AG04450 (cell line): ENCODE measurements around the gene GTPBP3. TPM values are rescaled to one million over a fixed set of nuclear protein-coding genes. Genes with fewer than 3 reads are reported as not detected.
A peak's percentile ranks its signal among the peaks of the same experiment; 100 is the strongest.

Source experiments
- CTCF ChIA-PET: fragments of 300-600, 350-600 bp; formaldehyde crosslinking; extraction: SDS; loops from one replicate; lab custom pipeline; 2022; ENCODE audit warnings: antibody characterized with exemption, inconsistent platforms; lab: Charles Lee
- POLR2A ChIA-PET: fragments of 350-600 bp; formaldehyde crosslinking; extraction: SDS; loops from one replicate; lab custom pipeline; 2021; ENCODE audit warnings: antibody characterized with exemption, inconsistent platforms; lab: Yijun Ruan, JAX
- DNase-seq: peaks from one replicate; pipeline ENCODE4 v3.0.0-alpha.2; 2011; ENCODE audit warnings: low read depth, low spot score
- H3K27ac ChIP-seq: one replicate; pipeline ENCODE4 v1.5.1; 2012; ENCODE audit warnings: low read depth, low read length, control low read depth
- H3K27me3 ChIP-seq: one replicate; pipeline ENCODE4 v1.6.0; 2012; ENCODE audit warnings: low read length; ENCODE audit not compliant: control insufficient read depth, insufficient read depth
- H3K4me3 ChIP-seq: 2 replicates; pipeline ENCODE4 v1.5.1; 2011; ENCODE audit warnings: mild to moderate bottlenecking, low read depth, low read length, control low read depth
- H3K9me3 ChIP-seq: 2 replicates; pipeline ENCODE4 v1.5.1; 2012; ENCODE audit warnings: low read length; ENCODE audit not compliant: control insufficient read depth, insufficient read depth
- polyA minus RNA-seq: library from RNA; depleted of rRNA, polyadenylated mRNA; stranded (reverse); fragments of >200 nt; gene quantifications from 2 replicates; pipeline ENCODE4 v1.2.3, GENCODE V29; 2011; rRNA and poly(A)+ RNA removed
- polyA plus RNA-seq: library from polyadenylated mRNA; depleted of rRNA; stranded (reverse); fragments of >200 nt; gene quantifications from 2 replicates; pipeline ENCODE4 v1.2.3, GENCODE V29; 2011; rRNA removed
- TF ChIP-seq, protein P1 (sequence below): IDR thresholded peaks from 2 replicates; pipeline ENCODE4 v1.5.1; 2011; ENCODE audit warnings: low read depth, low read length, control low read depth, inconsistent platforms

The GTPBP3 gene, protein sequence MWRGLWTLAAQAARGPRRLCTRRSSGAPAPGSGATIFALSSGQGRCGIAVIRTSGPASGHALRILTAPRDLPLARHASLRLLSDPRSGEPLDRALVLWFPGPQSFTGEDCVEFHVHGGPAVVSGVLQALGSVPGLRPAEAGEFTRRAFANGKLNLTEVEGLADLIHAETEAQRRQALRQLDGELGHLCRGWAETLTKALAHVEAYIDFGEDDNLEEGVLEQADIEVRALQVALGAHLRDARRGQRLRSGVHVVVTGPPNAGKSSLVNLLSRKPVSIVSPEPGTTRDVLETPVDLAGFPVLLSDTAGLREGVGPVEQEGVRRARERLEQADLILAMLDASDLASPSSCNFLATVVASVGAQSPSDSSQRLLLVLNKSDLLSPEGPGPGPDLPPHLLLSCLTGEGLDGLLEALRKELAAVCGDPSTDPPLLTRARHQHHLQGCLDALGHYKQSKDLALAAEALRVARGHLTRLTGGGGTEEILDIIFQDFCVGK
- polyA plus RNA-seq: 4.7 TPM in 2 replicates
- 2.5 and 3.6 TPM in 2 replicates for polyA minus RNA-seq

DNA sequence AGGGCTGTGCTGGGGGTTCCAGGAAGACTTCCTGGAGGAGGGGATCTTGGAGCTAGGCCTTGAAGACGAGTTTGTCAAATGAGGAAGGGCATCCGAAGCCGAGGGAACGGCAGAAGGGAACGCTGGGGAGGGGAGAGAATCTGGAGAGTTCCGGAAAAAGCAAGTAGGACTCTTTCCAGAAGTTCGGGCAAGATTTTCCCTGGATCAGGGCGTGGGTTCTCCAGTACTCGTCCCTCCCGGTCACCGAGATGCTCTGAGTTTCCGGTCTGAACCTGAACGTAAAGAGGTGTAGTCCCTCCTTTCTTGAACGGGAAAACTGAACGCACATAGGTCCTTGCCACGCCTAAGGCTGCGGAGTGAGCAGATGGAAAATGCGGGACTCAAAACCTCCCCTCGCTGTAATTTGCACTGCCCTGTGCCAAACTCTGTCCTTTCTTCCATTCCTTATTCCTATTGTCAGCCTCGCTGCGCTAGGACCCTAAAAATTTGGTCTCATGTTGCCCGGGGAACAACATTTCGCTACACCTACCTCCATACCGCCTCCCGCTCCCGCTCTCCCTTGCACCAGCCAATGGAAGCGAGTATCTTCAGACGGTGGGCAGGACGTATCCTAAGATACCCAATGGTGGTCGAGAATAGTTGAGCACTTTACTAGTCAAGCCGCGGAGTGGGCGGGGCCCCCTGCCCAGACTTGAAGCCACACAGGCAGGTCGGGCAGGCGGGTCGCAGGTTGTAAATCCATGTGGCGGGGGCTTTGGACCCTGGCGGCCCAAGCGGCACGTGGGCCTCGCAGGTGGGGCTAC, at the start of gene GTPBP3:
Gene GTPBP3, plus strand, starts transcription at position 682 of the 803 bp plus-strand sequence. Its CDS starts 59 bp downstream, at position 741.
- peak within 1 kb of the TSS; percentile 93 for H3K4me3 ChIP-seq
- H3K27ac ChIP-seq: peak within 1 kb of the TSS; percentile 89
- peak; percentile 92 for DNase-seq
- H3K27me3 ChIP-seq: no peaks in the 10 kb centered on the region
- CTCF ChIA-PET: no interaction called here
- POLR2A ChIA-PET: interaction anchor here (0.7 kb wide), 1 partner anchor 19 kb away, joined by 3 read pairs; no protein-coding TSS in a partner anchor
- TF ChIP-seq, protein P1, sequence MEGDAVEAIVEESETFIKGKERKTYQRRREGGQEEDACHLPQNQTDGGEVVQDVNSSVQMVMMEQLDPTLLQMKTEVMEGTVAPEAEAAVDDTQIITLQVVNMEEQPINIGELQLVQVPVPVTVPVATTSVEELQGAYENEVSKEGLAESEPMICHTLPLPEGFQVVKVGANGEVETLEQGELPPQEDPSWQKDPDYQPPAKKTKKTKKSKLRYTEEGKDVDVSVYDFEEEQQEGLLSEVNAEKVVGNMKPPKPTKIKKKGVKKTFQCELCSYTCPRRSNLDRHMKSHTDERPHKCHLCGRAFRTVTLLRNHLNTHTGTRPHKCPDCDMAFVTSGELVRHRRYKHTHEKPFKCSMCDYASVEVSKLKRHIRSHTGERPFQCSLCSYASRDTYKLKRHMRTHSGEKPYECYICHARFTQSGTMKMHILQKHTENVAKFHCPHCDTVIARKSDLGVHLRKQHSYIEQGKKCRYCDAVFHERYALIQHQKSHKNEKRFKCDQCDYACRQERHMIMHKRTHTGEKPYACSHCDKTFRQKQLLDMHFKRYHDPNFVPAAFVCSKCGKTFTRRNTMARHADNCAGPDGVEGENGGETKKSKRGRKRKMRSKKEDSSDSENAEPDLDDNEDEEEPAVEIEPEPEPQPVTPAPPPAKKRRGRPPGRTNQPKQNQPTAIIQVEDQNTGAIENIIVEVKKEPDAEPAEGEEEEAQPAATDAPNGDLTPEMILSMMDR: no peak
- H3K9me3 ChIP-seq: peaks cover 8% of the 10 kb centered on the region; the same call in 1 of the 2 replicates

GRCh38 chr19:17289489-17289888, 47.9 kb upstream of the GTPBP3 start:
- DNase-seq: peak; percentile 76
- ChIA-PET CTCF (interaction anchor here (2.1 kb wide), 1 partner anchor 16 kb away, joined by 5 read pairs; no protein-coding TSS in a partner anchor), POLR2A (interaction anchor here (0.7 to 1.2 kb wide), 2 partner anchors 74 to 181 kb away, joined by 3 to 4 read pairs; partner anchors contain the start of gene USE1)
- Histone ChIP-seq H3K9me3 (peaks cover 6% of the 10 kb centered on the region), H3K27me3 (no peaks in the 10 kb centered on the region), H3K27ac (no peak overlapping the region), H3K4me3 (peak overlapping the region; percentile 33)
- TF ChIP-seq, protein P1: no peak

DNA sequence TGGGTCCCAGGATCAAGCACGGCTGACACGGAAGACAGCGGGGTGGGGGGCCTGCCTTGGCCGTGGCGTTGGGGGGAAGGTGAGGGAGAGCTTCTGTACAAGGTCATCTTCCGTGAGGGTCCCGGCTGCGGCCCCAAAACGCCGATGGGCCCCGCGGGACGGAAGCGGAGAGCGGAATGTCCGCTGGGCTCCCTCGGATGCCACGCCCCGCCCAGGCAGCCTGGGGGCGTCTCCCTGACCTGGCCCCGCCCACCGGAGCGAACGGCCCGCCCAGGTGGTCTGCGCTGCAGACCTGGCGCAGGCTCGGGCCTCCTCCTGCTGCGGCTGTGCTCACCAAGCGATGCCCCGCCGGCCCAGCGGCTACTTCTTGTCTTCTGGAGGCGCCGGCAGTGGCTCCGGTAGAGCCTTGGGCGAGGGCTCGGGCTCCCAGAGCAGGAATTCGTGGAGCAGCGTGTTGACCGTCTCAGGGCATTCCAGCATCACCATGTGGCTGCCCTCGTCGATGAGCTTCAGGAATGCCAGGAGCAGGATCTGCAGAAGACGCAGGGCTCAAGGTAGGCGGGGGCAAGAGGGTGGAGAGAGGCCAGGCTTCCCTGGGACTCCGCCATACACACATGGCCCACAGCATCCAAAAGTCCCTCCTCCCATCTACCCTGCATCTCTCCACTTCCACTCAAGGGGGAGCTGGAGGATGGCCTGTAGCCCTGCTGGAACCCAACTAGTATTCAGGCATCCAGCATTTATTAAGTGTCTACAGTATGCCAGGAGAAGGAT, 44.9 kb upstream of the GTPBP3 start:
- DNase-seq: peak; percentile 59
- peaks cover 6% of the 10 kb centered on the region for H3K9me3 ChIP-seq
- H3K27ac ChIP-seq: peak overlapping the region; percentile 81
- H3K27me3 ChIP-seq: no peaks in the 10 kb centered on the region
- POLR2A ChIA-PET: interaction anchor here (0.7 to 1.6 kb wide), 6 partner anchors 12 to 179 kb away, joined by 3 to 11 read pairs (median 4); partner anchors contain the start of genes MRPL34 and USE1
- H3K4me3 ChIP-seq: peak overlapping the region; percentile 63
- CTCF ChIA-PET: interaction anchor here (0.6 to 3.3 kb wide), 9 partner anchors 10 to 687 kb away, joined by 3 to 16 read pairs (median 3); partner anchors contain the start of genes ABHD8, ANKLE1, BABAM1 and MRPL34
- TF ChIP-seq, protein P1: peak; percentile 75

- ChIA-PET POLR2A (interaction anchor here (0.7 to 1.6 kb wide), 3 partner anchors 11 to 78 kb away, joined by 3 to 11 read pairs (median 3); partner anchors contain the start of genes MRPL34 and USE1), CTCF (interaction anchor here (0.8 to 3.3 kb wide), 6 partner anchors 11 to 98 kb away, joined by 3 to 16 read pairs (median 3); partner anchors contain the start of genes ABHD8, ANKLE1, BABAM1 and MRPL34)
- Histone ChIP-seq H3K27me3 (no peaks in the 10 kb centered on the region), H3K4me3 (no peak overlapping the region), H3K27ac (no peak overlapping the region), H3K9me3 (peaks cover 6% of the 10 kb centered on the region)
- TF ChIP-seq, protein P1: no peak
- no peak for DNase-seq
These were observed 43.7 kb upstream of the GTPBP3 start for GRCh38 chr19:17293605-17294004.
